ENCODE data around the gene TOX2.

The TOX2 gene

GRCh38 chr20:43983359-43983758 lies 68.7 kb downstream of the TOX2 start:
- H3K4me3 ChIP-seq (ENCODE audit: low read depth in 1 of 2, low read length in 2 of 2) = no peak overlapping the region
- H3K27ac ChIP-seq (ENCODE audit: low read length) = no peak overlapping the region
- H3K27me3 ChIP-seq (ENCODE audit: low read depth, low read length) = no peaks in the 10 kb centered on the region
- no peaks in the 10 kb centered on the region for H3K4me1 ChIP-seq (ENCODE audit: control insufficient read depth in 1 of 2, insufficient read depth in 2 of 2, low read length in 2 of 2)
- no peaks in the 10 kb centered on the region for H3K36me3 ChIP-seq (ENCODE audit: control insufficient read depth in 1 of 2, insufficient read depth in 2 of 2, low read length in 2 of 2)
- no peaks in the 10 kb centered on the region for H3K9me3 ChIP-seq (ENCODE audit: control insufficient read depth in 1 of 2, low read length in 2 of 2)

GRCh38 chr20:43983904-43984361 lies 69.3 kb downstream of the TOX2 start:
- H3K9me3 ChIP-seq (ENCODE audit: control insufficient read depth in 1 of 2, low read length in 2 of 2) = no peaks in the 10 kb centered on the region

GRCh38 chr20:43984587-43984986 lies 69.9 kb downstream of the TOX2 start:
- Histone ChIP-seq H3K27me3 (ENCODE audit: low read depth, low read length) (no peaks in the 10 kb centered on the region), H3K9me3 (ENCODE audit: control insufficient read depth in 1 of 2, low read length in 2 of 2) (no peaks in the 10 kb centered on the region), H3K4me3 (ENCODE audit: low read depth in 1 of 2, low read length in 2 of 2) (no peak overlapping the region), H3K27ac (ENCODE audit: low read length) (no peak overlapping the region), H3K4me1 (ENCODE audit: control insufficient read depth in 1 of 2, insufficient read depth in 2 of 2, low read length in 2 of 2) (no peaks in the 10 kb centered on the region), H3K36me3 (ENCODE audit: control insufficient read depth in 1 of 2, insufficient read depth in 2 of 2, low read length in 2 of 2) (no peaks in the 10 kb centered on the region)

More at GRCh38 chr20:43983904-43984361, 69.3 kb downstream of the TOX2 start:
- Histone ChIP-seq H3K36me3 (ENCODE audit: control insufficient read depth in 1 of 2, insufficient read depth in 2 of 2, low read length in 2 of 2) (no peaks in the 10 kb centered on the region), H3K4me1 (ENCODE audit: control insufficient read depth in 1 of 2, insufficient read depth in 2 of 2, low read length in 2 of 2) (no peaks in the 10 kb centered on the region), H3K27me3 (ENCODE audit: low read depth, low read length) (no peaks in the 10 kb centered on the region), H3K4me3 (ENCODE audit: low read depth in 1 of 2, low read length in 2 of 2) (no peak overlapping the region), H3K27ac (ENCODE audit: low read length) (no peak overlapping the region)

GRCh38 chr20:43985121-43985520 lies 70.5 kb downstream of the TOX2 start:
- Histone ChIP-seq H3K27me3 (ENCODE audit: low read depth, low read length) (no peaks in the 10 kb centered on the region), H3K27ac (ENCODE audit: low read length) (no peak overlapping the region)

GRCh38 chr20:43985608-43986316 lies 71.1 kb downstream of the TOX2 start:
- Histone ChIP-seq H3K36me3 (ENCODE audit: control insufficient read depth in 1 of 2, insufficient read depth in 2 of 2, low read length in 2 of 2) (no peaks in the 10 kb centered on the region), H3K4me1 (ENCODE audit: control insufficient read depth in 1 of 2, insufficient read depth in 2 of 2, low read length in 2 of 2) (no peaks in the 10 kb centered on the region), H3K4me3 (ENCODE audit: low read depth in 1 of 2, low read length in 2 of 2) (no peak overlapping the region), H3K27me3 (ENCODE audit: low read depth, low read length) (no peaks in the 10 kb centered on the region), H3K9me3 (ENCODE audit: control insufficient read depth in 1 of 2, low read length in 2 of 2) (no peaks in the 10 kb centered on the region), H3K27ac (ENCODE audit: low read length) (no peak overlapping the region)

More at GRCh38 chr20:43985121-43985520, 70.5 kb downstream of the TOX2 start:
- Histone ChIP-seq H3K4me1 (ENCODE audit: control insufficient read depth in 1 of 2, insufficient read depth in 2 of 2, low read length in 2 of 2) (no peaks in the 10 kb centered on the region), H3K9me3 (ENCODE audit: control insufficient read depth in 1 of 2, low read length in 2 of 2) (no peaks in the 10 kb centered on the region), H3K4me3 (ENCODE audit: low read depth in 1 of 2, low read length in 2 of 2) (no peak overlapping the region), H3K36me3 (ENCODE audit: control insufficient read depth in 1 of 2, insufficient read depth in 2 of 2, low read length in 2 of 2) (no peaks in the 10 kb centered on the region)

- H3K4me3 ChIP-seq (ENCODE audit: low read depth in 1 of 2, low read length in 2 of 2) = no peak overlapping the region
- no peaks in the 10 kb centered on the region for H3K9me3 ChIP-seq (ENCODE audit: control insufficient read depth in 1 of 2, low read length in 2 of 2)
- no peak overlapping the region for H3K27ac ChIP-seq (ENCODE audit: low read length)
- no peaks in the 10 kb centered on the region for H3K27me3 ChIP-seq (ENCODE audit: low read depth, low read length)
- H3K4me1 ChIP-seq (ENCODE audit: control insufficient read depth in 1 of 2, insufficient read depth in 2 of 2, low read length in 2 of 2) = no peaks in the 10 kb centered on the region
- no peaks in the 10 kb centered on the region for H3K36me3 ChIP-seq (ENCODE audit: control insufficient read depth in 1 of 2, insufficient read depth in 2 of 2, low read length in 2 of 2)
Measured at GRCh38 chr20:43987018-43987417, 72.4 kb downstream of the TOX2 start.

- no peaks in the 10 kb centered on the region for H3K4me1 ChIP-seq (ENCODE audit: control insufficient read depth in 1 of 2, insufficient read depth in 2 of 2, low read length in 2 of 2)
- no peaks in the 10 kb centered on the region for H3K27me3 ChIP-seq (ENCODE audit: low read depth, low read length)
- no peak overlapping the region for H3K4me3 ChIP-seq (ENCODE audit: low read depth in 1 of 2, low read length in 2 of 2)
- no peaks in the 10 kb centered on the region for H3K9me3 ChIP-seq (ENCODE audit: control insufficient read depth in 1 of 2, low read length in 2 of 2)
- H3K36me3 ChIP-seq (ENCODE audit: control insufficient read depth in 1 of 2, insufficient read depth in 2 of 2, low read length in 2 of 2) = no peaks in the 10 kb centered on the region
- no peak overlapping the region for H3K27ac ChIP-seq (ENCODE audit: low read length)
Measured at GRCh38 chr20:43987531-43987930, 72.9 kb downstream of the TOX2 start.

GRCh38 chr20:43988451-43988850 lies 73.8 kb downstream of the TOX2 start:
- Histone ChIP-seq H3K36me3 (ENCODE audit: control insufficient read depth in 1 of 2, insufficient read depth in 2 of 2, low read length in 2 of 2) (no peaks in the 10 kb centered on the region), H3K27ac (ENCODE audit: low read length) (no peak overlapping the region), H3K4me3 (ENCODE audit: low read depth in 1 of 2, low read length in 2 of 2) (no peak overlapping the region), H3K9me3 (ENCODE audit: control insufficient read depth in 1 of 2, low read length in 2 of 2) (no peaks in the 10 kb centered on the region), H3K27me3 (ENCODE audit: low read depth, low read length) (no peaks in the 10 kb centered on the region), H3K4me1 (ENCODE audit: control insufficient read depth in 1 of 2, insufficient read depth in 2 of 2, low read length in 2 of 2) (no peaks in the 10 kb centered on the region)

GRCh38 chr20:43988867-43989266 lies 74.2 kb downstream of the TOX2 start:
- H3K36me3 ChIP-seq (ENCODE audit: control insufficient read depth in 1 of 2, insufficient read depth in 2 of 2, low read length in 2 of 2) = no peaks in the 10 kb centered on the region
- H3K4me1 ChIP-seq (ENCODE audit: control insufficient read depth in 1 of 2, insufficient read depth in 2 of 2, low read length in 2 of 2) = no peaks in the 10 kb centered on the region
- H3K27ac ChIP-seq (ENCODE audit: low read length) = no peak overlapping the region
- no peak overlapping the region for H3K4me3 ChIP-seq (ENCODE audit: low read depth in 1 of 2, low read length in 2 of 2)
- no peaks in the 10 kb centered on the region for H3K27me3 ChIP-seq (ENCODE audit: low read depth, low read length)
- H3K9me3 ChIP-seq (ENCODE audit: control insufficient read depth in 1 of 2, low read length in 2 of 2) = no peaks in the 10 kb centered on the region

GRCh38 chr20:43991261-43991660 lies 76.6 kb downstream of the TOX2 start:
- Histone ChIP-seq H3K4me3 (ENCODE audit: low read depth in 1 of 2, low read length in 2 of 2) (no peak overlapping the region), H3K27ac (ENCODE audit: low read length) (no peak overlapping the region), H3K4me1 (ENCODE audit: control insufficient read depth in 1 of 2, insufficient read depth in 2 of 2, low read length in 2 of 2) (no peaks in the 10 kb centered on the region), H3K9me3 (ENCODE audit: control insufficient read depth in 1 of 2, low read length in 2 of 2) (no peaks in the 10 kb centered on the region), H3K36me3 (ENCODE audit: control insufficient read depth in 1 of 2, insufficient read depth in 2 of 2, low read length in 2 of 2) (no peaks in the 10 kb centered on the region), H3K27me3 (ENCODE audit: low read depth, low read length) (no peaks in the 10 kb centered on the region)

- Histone ChIP-seq H3K9me3 (ENCODE audit: control insufficient read depth in 1 of 2, low read length in 2 of 2) (no peaks in the 10 kb centered on the region), H3K4me1 (ENCODE audit: control insufficient read depth in 1 of 2, insufficient read depth in 2 of 2, low read length in 2 of 2) (no peaks in the 10 kb centered on the region), H3K4me3 (ENCODE audit: low read depth in 1 of 2, low read length in 2 of 2) (no peak overlapping the region), H3K27ac (ENCODE audit: low read length) (no peak overlapping the region), H3K27me3 (ENCODE audit: low read depth, low read length) (no peaks in the 10 kb centered on the region), H3K36me3 (ENCODE audit: control insufficient read depth in 1 of 2, insufficient read depth in 2 of 2, low read length in 2 of 2) (no peaks in the 10 kb centered on the region)
Measured at GRCh38 chr20:43991982-43992381, 77.3 kb downstream of the TOX2 start.

GRCh38 chr20:43992885-43993284 lies 78.2 kb downstream of the TOX2 start:
- Histone ChIP-seq H3K36me3 (ENCODE audit: control insufficient read depth in 1 of 2, insufficient read depth in 2 of 2, low read length in 2 of 2) (no peaks in the 10 kb centered on the region), H3K4me3 (ENCODE audit: low read depth in 1 of 2, low read length in 2 of 2) (no peak overlapping the region), H3K27ac (ENCODE audit: low read length) (no peak overlapping the region), H3K9me3 (ENCODE audit: control insufficient read depth in 1 of 2, low read length in 2 of 2) (no peaks in the 10 kb centered on the region), H3K27me3 (ENCODE audit: low read depth, low read length) (no peaks in the 10 kb centered on the region), H3K4me1 (ENCODE audit: control insufficient read depth in 1 of 2, insufficient read depth in 2 of 2, low read length in 2 of 2) (no peaks in the 10 kb centered on the region)
